CD14-positive monocyte (primary cell): Measurements from ENCODE around the gene CMTM1. TPM values are rescaled to one million over a fixed set of nuclear protein-coding genes. Genes with fewer than 3 reads are reported as not detected.
"Not testable (repeated sequence)": the region's sequence is repeated elsewhere in the genome, so short reads cannot be mapped to it uniquely, and the experiment has no call there.

Experiments used
- DNase-seq, 3 donors: peaks; one replicate each; pipeline ENCODE4 v3.0.0-alpha.2; 2011 to 2022
- H2AFZ ChIP-seq: 2 replicates; pipeline ENCODE4 v1.6.0; 2012; ENCODE audit warnings: mild to moderate bottlenecking, low read depth, low read length, inconsistent platforms; ENCODE audit not compliant: insufficient read depth, poor library complexity, severe bottlenecking
- H3K27ac ChIP-seq, 2 donors: 1 replicate in 1 of 2; 2 replicates in 1 of 2; pipeline ENCODE4 v1.5.1; 2012 to 2013; ENCODE audit warnings: low read length in 2 of 2, control low read depth in 1 of 2, inconsistent platforms in 1 of 2, low read depth in 1 of 2, mild to moderate bottlenecking in 1 of 2
- H3K27me3 ChIP-seq, 2 donors: one replicate each; pipeline versions ENCODE4 v1.6.0 to v1.6.1; 2011 to 2013; ENCODE audit warnings: low read length in 2 of 2; ENCODE audit not compliant: control insufficient read depth in 2 of 2, insufficient read depth in 2 of 2
- H3K36me3 ChIP-seq, 2 donors: replicated peaks in 1 of 2; 1 replicate in 1 of 2; 2 replicates in 1 of 2; pipeline versions ENCODE4 v1.5.1 to v1.6.1; 2012 to 2013; ENCODE audit warnings: low read length in 2 of 2, control low read depth in 1 of 2, inconsistent platforms in 1 of 2, mild to moderate bottlenecking in 1 of 2; ENCODE audit not compliant: insufficient read depth in 2 of 2, control insufficient read depth in 1 of 2
- H3K4me1 ChIP-seq, 2 donors: 1 replicate in 1 of 2; 2 replicates in 1 of 2; pipeline versions ENCODE4 v1.5.1 to v1.6.1; 2012 to 2013; ENCODE audit warnings: low read length in 2 of 2, control low read depth in 1 of 2, inconsistent platforms in 1 of 2, mild to moderate bottlenecking in 1 of 2, moderate library complexity in 1 of 2; ENCODE audit not compliant: insufficient read depth in 2 of 2, control insufficient read depth in 1 of 2
- H3K4me2 ChIP-seq: replicated peaks from 2 replicates; pipeline ENCODE3; 2012; ENCODE audit warnings: low read length, moderate library complexity, mild to moderate bottlenecking; ENCODE audit not compliant: poor library complexity, severe bottlenecking; ENCODE audit errors: extremely low read depth
- H3K4me3 ChIP-seq, 3 experiments: fragments of 200-600 bp in 1 of 3; sonication (generic) in 1 of 3; replicated peaks in 1 of 3; 1 replicate in 2 of 3; 2 replicates in 1 of 3; pipeline ENCODE4 v1.5.1; 2011 to 2013; ENCODE audit warnings: low read length in 3 of 3, mild to moderate bottlenecking in 3 of 3, control low read depth in 2 of 3, low read depth in 2 of 3, inconsistent platforms in 1 of 3, moderate library complexity in 1 of 3
- H3K79me2 ChIP-seq: 2 replicates; pipeline ENCODE4 v1.6.0; 2012; ENCODE audit warnings: mild to moderate bottlenecking, control low read depth, inconsistent platforms, low read length, moderate library complexity; ENCODE audit not compliant: insufficient read depth
- H3K9ac ChIP-seq: 2 replicates; pipeline ENCODE4 v1.6.0; 2017; ENCODE audit warnings: low read length, mild to moderate bottlenecking; ENCODE audit not compliant: insufficient read depth, poor library complexity, severe bottlenecking
- H3K9me3 ChIP-seq, 2 donors: replicated peaks in 1 of 2; 1 replicate in 1 of 2; 2 replicates in 1 of 2; pipeline versions ENCODE4 v1.5.1 to v1.6.1; 2012 to 2013; ENCODE audit warnings: low read length in 2 of 2, control low read depth in 1 of 2; ENCODE audit not compliant: control insufficient read depth in 1 of 2, insufficient read depth in 1 of 2
- H4K20me1 ChIP-seq: 2 replicates; pipeline ENCODE4 v1.6.0; 2012; ENCODE audit warnings: mild to moderate bottlenecking, low read length, control low read depth, moderate library complexity; ENCODE audit not compliant: insufficient read depth
- H3K27ac Mint-ChIP-seq, 7 donors: one replicate each; pipeline ENCODE4 v1.8.0; 2020; ENCODE audit warnings: mild to moderate bottlenecking in 7 of 7, mixed read lengths in 7 of 7, moderate library complexity in 6 of 7, inconsistent platforms in 2 of 7
- H3K27me3 Mint-ChIP-seq, 3 donors: one replicate each; pipeline ENCODE4 v1.8.0; 2021 to 2022; ENCODE audit warnings: low read depth in 3 of 3, mild to moderate bottlenecking in 3 of 3, mixed read lengths in 3 of 3, moderate library complexity in 3 of 3, inconsistent platforms in 1 of 3
- H3K36me3 Mint-ChIP-seq, 2 donors: one replicate each; pipeline ENCODE4 v1.8.0; 2020; ENCODE audit warnings: mixed read lengths in 2 of 2, inconsistent platforms in 1 of 2, mild to moderate bottlenecking in 1 of 2
- H3K4me1 Mint-ChIP-seq: one replicate; pipeline ENCODE4 v1.8.0; 2020; ENCODE audit warnings: mild to moderate bottlenecking, mixed read lengths
- H3K4me3 Mint-ChIP-seq, 2 donors: one replicate each; pipeline ENCODE4 v1.8.0; 2020; ENCODE audit warnings: mild to moderate bottlenecking in 2 of 2, mixed read lengths in 2 of 2, moderate library complexity in 1 of 2
- H3K9me3 Mint-ChIP-seq, 7 donors: one replicate each; pipeline ENCODE4 v1.8.0; 2020 to 2022; ENCODE audit warnings: mixed read lengths in 7 of 7, mild to moderate bottlenecking in 6 of 7, moderate library complexity in 6 of 7, inconsistent platforms in 2 of 7
- CTCF ChIP-seq: fragments of 200-600 bp; IDR thresholded peaks from one replicate; pipeline ENCODE4 v1.8.0; 2022; ENCODE audit warnings: antibody characterized with exemption, mild to moderate bottlenecking
- WGBS: methylation state at CpG from one replicate; pipeline ENCODE4 v1.1.5; 2013; ENCODE audit warnings: missing lambda C conversion rate; ENCODE audit not compliant: insufficient coverage; 5-methylcytosine and 5-hydroxymethylcytosine counted together
- intact Hi-C, 2 donors: fragments of 100-400 bp; cut with micrococcal nuclease; formaldehyde crosslinking; loops; one replicate each; pipeline versions ENCODE4 v1.15.0 to v1.15.1; 2023
- polyA plus RNA-seq, 3 donors: library from polyadenylated mRNA; depleted of rRNA in 1 of 3; unstranded in 2 of 3; stranded (reverse) in 1 of 3; fragments of 300-500 nt in 2 of 3; fragments of >200 nt in 1 of 3; fragmentation: Illumina TruSeq in 2 of 3; gene quantifications; 1 replicate in 2 of 3; 2 replicates in 1 of 3; pipeline ENCODE4 v1.2.3, GENCODE V29; 2012 to 2021

The CMTM1 gene
- polyA plus RNA-seq, 3 donors = 1.6 to 3.3 (median 2.5) TPM

- peaks cover 10% of the 10 kb centered on the region for H3K4me1 Mint-ChIP-seq
- no peak overlapping the region for H2AFZ ChIP-seq
- no peak overlapping the region for H3K9ac ChIP-seq
- no peaks in the 10 kb centered on the region for H3K9me3 ChIP-seq
- intact Hi-C loops = no loop called here
- no peak for TF ChIP-seq CTCF
- H4K20me1 ChIP-seq = no peaks in the 10 kb centered on the region
- no peak overlapping the region for H3K4me3 ChIP-seq
- 100% methylated on average over 2 of the region's 3 CpGs for WGBS
- peaks cover 50 to 81% of the 10 kb centered on the region in 2 donors for H3K36me3 Mint-ChIP-seq
- no peaks in the 10 kb centered on the region for H3K79me2 ChIP-seq
- peaks cover 6% of the 10 kb centered on the region in 2 donors for H3K4me1 ChIP-seq
- H3K27me3 Mint-ChIP-seq = peaks cover 0 to 4% (median 2%) of the 10 kb centered on the region in 3 donors
- no peak overlapping the region for H3K4me3 Mint-ChIP-seq
- H3K9me3 Mint-ChIP-seq = peaks cover 0 to 2% (median 0%) of the 10 kb centered on the region in 7 donors
- no peak for DNase-seq
- H3K36me3 ChIP-seq = peaks cover 33 to 65% of the 10 kb centered on the region in 2 donors
- no peak overlapping the region for H3K27ac ChIP-seq
- no peaks in the 10 kb centered on the region for H3K27me3 ChIP-seq
- no peak overlapping the region for H3K27ac Mint-ChIP-seq
- no peak overlapping the region for H3K4me2 ChIP-seq
Observed at GRCh38 chr16:66622863-66623262, 56.6 kb downstream of the CMTM1 start.

GRCh38 chr16:66623755-66624154 is 57.5 kb downstream of the CMTM1 start:
- H3K27me3 Mint-ChIP-seq = peaks cover 0 to 4% (median 2%) of the 10 kb centered on the region in 3 donors
- no peaks in the 10 kb centered on the region for H4K20me1 ChIP-seq
- H3K4me3 ChIP-seq = no peak overlapping the region
- intact Hi-C loops = no loop called here
- H3K79me2 ChIP-seq = no peaks in the 10 kb centered on the region
- peaks cover 44 to 75% of the 10 kb centered on the region in 2 donors for H3K36me3 Mint-ChIP-seq
- peaks cover 33 to 56% of the 10 kb centered on the region in 2 donors for H3K36me3 ChIP-seq
- H3K27ac Mint-ChIP-seq = no peak overlapping the region
- no peak overlapping the region for H3K9ac ChIP-seq
- no CpG with 5 or more reads among the region's 3 CpGs for WGBS
- H3K4me1 ChIP-seq = peaks cover 6% of the 10 kb centered on the region in 2 donors
- H2AFZ ChIP-seq = no peak overlapping the region
- H3K4me3 Mint-ChIP-seq = no peak overlapping the region
- H3K9me3 ChIP-seq = no peaks in the 10 kb centered on the region
- no peak for DNase-seq
- peaks cover 10% of the 10 kb centered on the region for H3K4me1 Mint-ChIP-seq
- H3K27me3 ChIP-seq = no peaks in the 10 kb centered on the region
- TF ChIP-seq CTCF = no peak
- H3K9me3 Mint-ChIP-seq = no peaks in the 10 kb centered on the region
- no peak overlapping the region for H3K4me2 ChIP-seq
- H3K27ac ChIP-seq = no peak overlapping the region

- H3K79me2 ChIP-seq, H3K4me3 ChIP-seq, H3K27me3 Mint-ChIP-seq, H3K4me1 ChIP-seq, intact Hi-C loops, H3K4me3 Mint-ChIP-seq, H3K4me1 Mint-ChIP-seq, H4K20me1 ChIP-seq, H3K27ac ChIP-seq, H3K27me3 ChIP-seq, H3K9me3 ChIP-seq, H3K9ac ChIP-seq, H3K9me3 Mint-ChIP-seq, H3K4me2 ChIP-seq, H2AFZ ChIP-seq, DNase-seq: not testable (repeated sequence)
- WGBS = 96% methylated on average over 7 of the region's 17 CpGs
- H3K27ac Mint-ChIP-seq = peak overlapping the region in 2 of 7 donors; percentile 5 to 21
- H3K36me3 ChIP-seq = peaks cover 15 to 42% of the 10 kb centered on the region in 2 donors
- peaks cover 35 to 65% of the 10 kb centered on the region in 2 donors for H3K36me3 Mint-ChIP-seq
Observed at GRCh38 chr16:66627611-66628378, 61.6 kb downstream of the CMTM1 start.
